Left ventricle myocardium inferior (tissue), 1 donor: ENCODE data around the gene TTC21B. TPM values are rescaled to one million over a fixed set of nuclear protein-coding genes. Genes with fewer than 3 reads are reported as not detected.

Experiments
- DNase-seq: peaks from one replicate; pipeline ENCODE4 v3.0.0-alpha.2; 2020
- H3K27ac ChIP-seq: fragments of 200-600 bp; replicated peaks from 2 replicates; pipeline ENCODE4 v1.8.0; 2021
- H3K27me3 ChIP-seq: fragments of 200-600 bp; 2 replicates; pipeline ENCODE4 v1.8.0; 2021; ENCODE audit warnings: low read depth
- H3K36me3 ChIP-seq: fragments of 200-600 bp; 2 replicates; pipeline ENCODE4 v1.8.0; 2021
- H3K4me1 ChIP-seq: fragments of 200-600 bp; 2 replicates; pipeline ENCODE4 v1.8.0; 2021
- H3K4me3 ChIP-seq: fragments of 200-600 bp; 2 replicates; pipeline ENCODE4 v1.8.0; 2021; ENCODE audit warnings: mild to moderate bottlenecking, moderate library complexity
- H3K9me3 ChIP-seq: fragments of 200-600 bp; replicated peaks from 2 replicates; pipeline ENCODE4 v1.8.0; 2021
- intact Hi-C: fragments of 100-400 bp; cut with micrococcal nuclease; formaldehyde crosslinking; loops from one replicate; pipeline ENCODE4 v1.11.0; 2022
- total RNA-seq: library from RNA; stranded (reverse); fragmentation: NEBNext Ultra II Directional; extraction: Animal tissue kit (Norgen Biotek cat#: 25700); gene quantifications from one replicate; pipeline ENCODE4 v1.2.1, GENCODE V29; 2021
- TF ChIP-seq, protein P1 (sequence below): fragments of 200-600 bp; IDR thresholded peaks from 2 replicates; pipeline ENCODE4 v1.8.0; 2021; ENCODE audit warnings: antibody characterized with exemption, mild to moderate bottlenecking, borderline replicate concordance
- donor health status: DM: no; HTN: yes; CAD: no; lungs with severe emphysema.

The TTC21B gene
- total RNA-seq, 1 donor from 2014 or later = 15.5 TPM

DNA sequence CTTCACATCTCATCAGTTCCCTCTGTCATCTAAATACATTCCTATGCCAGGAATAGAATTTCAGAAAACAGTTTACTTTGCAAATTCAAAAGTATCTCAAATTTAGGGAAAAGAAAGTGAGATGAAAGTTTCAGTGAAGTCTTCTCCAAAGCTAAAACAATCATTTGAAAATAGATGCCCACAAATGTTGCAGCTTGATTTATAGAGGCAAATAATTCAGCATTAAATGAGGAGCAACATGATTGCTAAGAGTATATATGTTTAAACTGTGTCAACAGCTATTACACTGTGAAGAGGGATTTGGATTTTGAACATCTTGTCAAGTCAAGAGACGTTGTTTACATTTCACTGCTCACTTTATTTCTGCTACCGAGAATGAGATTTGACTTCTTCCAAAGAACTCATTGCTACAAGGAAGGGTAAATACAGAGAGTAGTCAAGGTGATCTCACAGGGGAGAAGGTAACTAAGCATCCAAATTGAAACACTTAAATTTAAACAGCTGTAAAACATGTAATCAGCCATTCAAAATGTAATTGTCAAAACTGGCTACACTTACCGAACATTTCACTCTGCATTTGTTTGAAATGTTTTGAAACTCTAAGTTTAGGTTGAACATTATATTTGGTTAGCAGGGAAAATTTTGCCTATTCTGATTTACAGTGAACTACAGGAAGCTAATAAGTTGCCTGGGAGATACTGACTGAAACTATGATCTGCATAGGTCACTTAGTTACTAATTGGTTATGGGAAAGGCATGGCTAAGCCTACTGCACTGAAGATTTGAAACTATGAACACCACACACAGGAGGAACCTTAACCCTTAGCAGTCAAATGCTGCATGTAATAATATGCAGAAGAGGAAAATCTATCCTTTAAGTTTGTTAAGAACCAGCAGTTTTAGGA lies 126.3 kb downstream of the TTC21B start:
- TF ChIP-seq, protein P1, sequence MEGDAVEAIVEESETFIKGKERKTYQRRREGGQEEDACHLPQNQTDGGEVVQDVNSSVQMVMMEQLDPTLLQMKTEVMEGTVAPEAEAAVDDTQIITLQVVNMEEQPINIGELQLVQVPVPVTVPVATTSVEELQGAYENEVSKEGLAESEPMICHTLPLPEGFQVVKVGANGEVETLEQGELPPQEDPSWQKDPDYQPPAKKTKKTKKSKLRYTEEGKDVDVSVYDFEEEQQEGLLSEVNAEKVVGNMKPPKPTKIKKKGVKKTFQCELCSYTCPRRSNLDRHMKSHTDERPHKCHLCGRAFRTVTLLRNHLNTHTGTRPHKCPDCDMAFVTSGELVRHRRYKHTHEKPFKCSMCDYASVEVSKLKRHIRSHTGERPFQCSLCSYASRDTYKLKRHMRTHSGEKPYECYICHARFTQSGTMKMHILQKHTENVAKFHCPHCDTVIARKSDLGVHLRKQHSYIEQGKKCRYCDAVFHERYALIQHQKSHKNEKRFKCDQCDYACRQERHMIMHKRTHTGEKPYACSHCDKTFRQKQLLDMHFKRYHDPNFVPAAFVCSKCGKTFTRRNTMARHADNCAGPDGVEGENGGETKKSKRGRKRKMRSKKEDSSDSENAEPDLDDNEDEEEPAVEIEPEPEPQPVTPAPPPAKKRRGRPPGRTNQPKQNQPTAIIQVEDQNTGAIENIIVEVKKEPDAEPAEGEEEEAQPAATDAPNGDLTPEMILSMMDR = no peak
- Histone ChIP-seq H3K4me1 (no peaks in the 10 kb centered on the region), H3K27me3 (no peaks in the 10 kb centered on the region), H3K36me3 (no peaks in the 10 kb centered on the region), H3K27ac (no peak overlapping the region), H3K4me3 (no peak overlapping the region), H3K9me3 (no peaks in the 10 kb centered on the region)
- DNase-seq = no peak
- intact Hi-C loops = no loop called here

DNA sequence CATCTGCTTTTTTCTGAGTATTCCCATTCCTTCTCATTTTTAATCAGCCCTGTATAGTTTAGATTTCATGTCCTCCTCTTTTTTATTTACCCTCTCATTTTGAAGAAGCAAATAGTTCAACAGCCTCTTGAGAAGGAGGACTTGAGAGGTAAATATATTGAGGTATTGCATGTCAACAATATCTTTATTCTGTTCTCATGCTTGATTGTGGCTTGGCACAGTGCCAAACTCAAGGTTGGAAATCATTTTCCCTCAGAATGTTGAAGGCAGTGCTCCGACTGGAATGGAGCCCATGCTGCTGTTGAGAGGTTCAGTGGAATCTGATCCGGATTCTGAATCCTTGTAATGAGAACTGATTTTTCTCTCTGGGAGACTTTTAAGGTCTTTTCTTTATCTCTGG lies 128.5 kb downstream of the TTC21B start:
- DNase-seq = no peak
- TF ChIP-seq, protein P1 = no peak
- H3K9me3 ChIP-seq = no peaks in the 10 kb centered on the region
- intact Hi-C loops = no loop called here
- H3K27ac ChIP-seq = no peak overlapping the region
- no peak overlapping the region for H3K4me3 ChIP-seq
- no peaks in the 10 kb centered on the region for H3K36me3 ChIP-seq
- no peaks in the 10 kb centered on the region for H3K27me3 ChIP-seq
- peaks cover 5% of the 10 kb centered on the region for H3K4me1 ChIP-seq

Other genes with a start within 250 kb of the TTC21B start
- 0.08 TPM for gene GALNT3, start 159.5 kb downstream of the TTC21B start, total RNA-seq
- 0.63 TPM for gene SCN1A, start 174.2 kb upstream of the TTC21B start, total RNA-seq